Measurements from ENCODE around the gene EVI5.
"Not testable (repeated sequence)": the region's sequence is repeated elsewhere in the genome, so short reads cannot be mapped to it uniquely, and the experiment has no call there.

- TF ChIP-seq POLR2AphosphoS5, POLR2A, CTCF (IDR thresholded peaks at IDR 0.05): not testable (repeated sequence)
Measured at GRCh38 chr1:92584810-92585209, 200.1 kb downstream of the EVI5 start.

Data from sigmoid colon (tissue), 4 donors.